GM19395 (cell line): ENCODE measurements around the gene TMEM182.

Experiments used
- ATAC-seq: cut with Tn5 transposase; IDR thresholded peaks from one replicate; pipeline ENCODE4 v1.9.1; 2021; ENCODE audit warnings: mild to moderate bottlenecking, moderate library complexity; ENCODE audit not compliant: unreplicated experiment

The TMEM182 gene

DNA sequence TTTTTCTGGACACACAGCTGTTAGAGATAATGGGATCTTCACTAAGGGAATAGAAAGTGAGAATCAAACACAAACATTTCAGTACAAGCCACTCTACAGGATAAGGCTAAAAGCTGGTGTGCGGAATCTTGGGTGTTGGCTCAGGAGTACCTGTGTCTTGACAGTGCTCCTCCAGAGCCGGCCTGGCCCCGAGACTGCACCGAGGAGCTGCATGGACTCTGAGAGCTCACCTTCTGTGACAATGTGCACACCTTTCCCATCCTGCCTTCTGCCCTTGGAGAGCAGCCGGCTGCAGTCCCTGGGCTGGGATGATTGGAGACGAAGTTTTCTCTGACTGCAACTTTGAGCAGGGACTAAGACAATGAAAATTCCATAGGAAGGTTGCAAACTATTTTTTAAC is 89.1 kb downstream of the TMEM182 start:
- ATAC-seq: no peak

- ATAC-seq: no peak
Measured at GRCh38 chr2:102852867-102853266, 91.0 kb downstream of the TMEM182 start.
